Measurements from ENCODE around the gene L3HYPDH.
"Not testable (repeated sequence)": the region's sequence is repeated elsewhere in the genome, so short reads cannot be mapped to it uniquely, and the experiment has no call there.

Gene L3HYPDH

DNA sequence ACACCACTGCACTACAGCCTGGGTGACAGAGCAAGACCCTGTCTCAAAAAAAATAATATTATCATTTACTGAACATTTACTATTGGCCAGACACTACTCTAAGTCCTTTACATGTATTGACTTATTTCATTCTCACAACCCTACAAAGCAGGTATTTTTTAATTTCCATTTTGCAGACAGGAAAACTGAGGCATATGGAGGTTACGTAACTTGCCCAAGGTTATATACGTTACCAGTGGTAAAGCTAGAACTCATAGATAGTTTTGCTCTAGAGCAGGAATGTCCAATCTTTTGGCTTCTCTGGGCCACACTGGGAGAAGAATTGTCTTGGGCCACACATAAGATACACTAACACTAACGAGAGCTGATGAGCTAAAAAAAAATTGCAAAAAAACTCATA is 5.7 kb downstream of the L3HYPDH start:
- DNase-seq (ENCODE audit: low read depth) = no peak

DNA sequence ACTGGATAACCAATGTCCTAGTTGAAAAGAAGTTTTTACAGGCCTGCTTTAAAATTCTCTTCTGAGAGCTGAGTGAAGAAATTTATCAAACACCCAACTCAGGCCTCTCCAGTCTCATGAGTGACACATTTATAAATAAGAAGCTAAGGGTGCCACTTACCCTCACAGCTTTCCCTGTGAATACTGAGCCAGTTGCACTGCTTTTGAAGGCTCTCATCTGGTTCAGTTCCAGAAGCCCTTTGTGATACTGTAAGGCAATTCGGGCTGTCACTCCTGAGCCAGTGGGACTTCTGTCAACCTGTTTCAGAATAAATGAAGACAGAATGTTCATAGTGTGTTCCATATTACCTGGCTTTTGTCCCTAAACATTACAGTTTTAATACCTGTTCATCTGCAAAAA is 8.5 kb downstream of the L3HYPDH start:
- DNase-seq (ENCODE audit: low read depth) = no peak

DNA sequence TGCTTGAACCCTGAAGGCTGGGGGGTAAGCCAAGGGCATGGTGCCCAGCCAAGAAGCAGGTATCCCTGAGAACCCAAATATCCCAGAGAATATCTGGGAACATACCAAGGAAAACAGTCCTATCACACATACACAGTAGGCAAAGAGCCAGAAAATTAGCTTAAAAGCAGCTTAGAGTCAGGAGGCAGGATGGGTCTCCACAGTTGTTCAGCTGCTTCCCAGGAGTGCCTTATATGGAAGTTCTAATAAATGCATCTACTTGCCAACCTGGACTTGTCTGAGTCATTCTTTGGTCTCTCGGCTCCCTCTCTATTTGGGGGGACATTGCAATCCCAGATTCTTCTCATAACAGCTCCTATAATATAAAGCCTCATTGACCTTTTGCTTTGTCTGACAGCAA is 10.0 kb downstream of the L3HYPDH start:
- no peak for DNase-seq (ENCODE audit: low read depth)

DNA sequence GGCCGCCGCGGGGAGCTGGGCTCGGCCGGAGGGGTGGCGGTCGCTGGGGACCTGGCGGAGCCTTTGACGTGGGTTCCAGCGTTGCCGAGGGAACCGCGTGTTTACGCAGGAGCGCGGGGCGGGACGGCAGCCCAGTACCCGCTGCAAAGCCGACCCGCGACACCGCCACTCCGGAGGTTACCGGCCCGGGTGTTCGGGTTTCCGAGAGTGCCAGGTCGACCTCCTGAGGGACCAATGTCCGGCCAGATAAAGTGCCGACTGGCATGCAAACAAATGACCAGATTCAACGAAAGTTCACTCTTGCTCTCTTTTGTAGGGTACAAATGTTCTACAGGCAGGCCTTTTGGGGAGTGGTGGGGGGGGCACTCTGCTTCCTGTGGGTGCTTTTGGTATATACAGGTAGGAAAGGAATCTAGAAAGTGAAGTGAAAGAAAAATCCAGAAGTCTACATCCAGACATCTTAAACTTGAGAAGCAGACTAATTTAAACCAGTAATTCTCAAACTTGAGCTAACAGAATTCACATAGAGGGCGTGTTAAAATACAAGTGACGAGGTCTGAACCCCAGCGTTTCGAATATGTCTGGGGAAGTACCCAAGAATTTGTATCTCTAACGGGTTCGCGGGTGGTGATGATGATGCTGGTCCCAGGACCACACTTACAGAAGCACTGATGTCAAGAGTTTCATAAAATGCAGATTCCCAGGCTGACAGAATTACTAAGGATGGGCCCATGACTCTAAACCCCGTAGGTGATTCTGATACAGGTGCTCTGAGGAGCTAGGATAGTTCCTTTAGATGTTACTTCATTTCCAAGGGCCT is 18.7 kb downstream of the L3HYPDH start, which contains the start of gene GPR135:
Gene GPR135, minus strand, starts transcription at position 65 of the 820 bp plus-strand sequence. CDS start 154 bp downstream, outside the sequence.
- DNase-seq (ENCODE audit: low read depth) = no peak

DNA sequence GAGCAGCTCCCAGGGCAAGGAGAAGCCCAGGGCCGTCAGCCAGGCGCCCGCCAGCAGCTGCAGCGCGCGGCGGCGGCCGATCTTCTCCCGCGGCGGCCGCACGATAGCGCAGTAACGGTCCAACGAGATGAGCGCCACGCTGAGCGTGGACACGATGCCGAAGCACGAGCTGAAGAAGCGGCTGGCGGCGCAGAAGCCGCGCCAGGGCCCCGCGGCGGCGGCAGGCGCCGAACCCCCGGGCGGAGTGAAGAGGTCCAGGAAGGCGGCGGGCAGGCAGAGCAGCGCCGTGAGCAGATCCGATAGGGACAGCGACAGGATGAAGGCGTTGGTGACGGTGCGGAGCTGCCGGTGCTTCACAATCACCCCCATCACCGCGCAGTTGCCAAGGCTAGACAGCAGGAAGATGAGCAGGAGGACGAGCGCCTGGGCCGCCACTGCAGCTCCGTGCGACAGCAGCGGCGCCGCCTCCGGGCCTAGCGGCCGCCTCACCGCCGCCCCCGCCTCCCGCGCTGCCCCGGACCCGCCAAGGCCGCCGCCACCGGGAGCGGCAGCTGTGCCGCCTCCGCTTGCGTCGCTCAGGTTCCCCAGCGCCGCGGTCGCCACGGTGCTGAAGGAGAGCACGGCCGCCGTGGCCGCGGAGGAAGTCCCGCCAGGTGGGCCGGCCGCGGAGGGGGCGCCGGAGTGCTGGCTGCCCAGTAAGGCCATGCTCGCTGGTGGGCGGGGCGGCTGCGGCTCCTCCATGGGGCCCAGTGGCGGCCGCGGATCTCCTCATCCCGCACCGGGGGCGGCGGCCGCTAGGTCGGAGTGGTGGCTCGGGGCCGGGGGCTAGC is 19.5 kb downstream of the L3HYPDH start:
- DNase-seq (ENCODE audit: low read depth) = no peak

DNA sequence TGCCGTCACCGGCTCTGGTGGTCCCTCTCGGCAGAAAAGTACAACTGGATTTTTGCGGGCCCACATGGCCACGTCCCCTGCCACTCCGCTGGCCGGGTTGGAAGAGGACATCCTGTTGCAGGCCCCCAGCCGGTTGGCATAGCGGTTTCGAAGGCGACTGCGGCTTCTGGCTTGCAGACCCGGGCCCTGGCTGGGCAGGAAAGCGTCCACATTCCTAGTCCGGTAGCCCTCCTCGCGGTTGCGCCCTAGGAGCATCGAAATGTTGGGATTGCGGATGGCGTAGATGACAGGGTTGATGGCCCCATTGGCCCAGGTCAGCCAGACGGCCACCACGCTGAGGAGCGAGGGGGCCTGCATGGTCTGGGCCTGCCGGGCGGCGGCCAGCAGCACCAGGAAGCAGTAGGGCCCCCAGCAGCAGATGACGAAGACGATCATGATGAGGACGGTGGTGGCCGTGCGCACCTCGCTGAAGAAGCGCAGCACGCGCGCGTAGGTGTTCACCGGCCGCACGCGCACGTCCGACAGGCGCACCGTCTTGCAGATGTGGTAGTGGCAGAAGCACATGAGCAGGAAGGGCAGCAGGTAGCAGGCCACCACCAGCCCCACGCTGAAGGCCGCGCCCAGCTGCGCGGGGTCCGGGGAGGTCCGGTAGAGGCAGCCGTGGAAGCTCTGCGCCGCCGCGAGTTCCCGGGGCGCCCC is 20.3 kb downstream of the L3HYPDH start:
- DNase-seq (ENCODE audit: low read depth) = no peak

DNA sequence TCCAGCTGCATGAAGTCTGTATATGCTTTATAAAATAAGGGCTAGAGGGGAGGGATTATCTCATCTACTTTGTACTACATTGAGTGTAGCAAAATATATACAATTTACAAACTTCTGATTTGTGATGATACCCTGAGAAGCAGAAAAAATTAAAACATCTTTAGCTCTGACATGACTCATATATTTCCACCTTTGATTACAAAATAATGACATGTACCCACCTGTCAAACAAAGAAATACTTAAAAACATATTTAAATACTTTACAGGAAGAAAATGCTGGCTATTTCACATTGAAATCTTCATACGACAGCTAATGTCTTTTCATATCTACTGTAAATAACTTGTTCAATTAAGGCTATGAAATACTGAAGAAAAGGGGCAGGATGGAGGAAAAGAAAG is 22.3 kb downstream of the L3HYPDH start:
- DNase-seq (ENCODE audit: low read depth) = no peak

DNA sequence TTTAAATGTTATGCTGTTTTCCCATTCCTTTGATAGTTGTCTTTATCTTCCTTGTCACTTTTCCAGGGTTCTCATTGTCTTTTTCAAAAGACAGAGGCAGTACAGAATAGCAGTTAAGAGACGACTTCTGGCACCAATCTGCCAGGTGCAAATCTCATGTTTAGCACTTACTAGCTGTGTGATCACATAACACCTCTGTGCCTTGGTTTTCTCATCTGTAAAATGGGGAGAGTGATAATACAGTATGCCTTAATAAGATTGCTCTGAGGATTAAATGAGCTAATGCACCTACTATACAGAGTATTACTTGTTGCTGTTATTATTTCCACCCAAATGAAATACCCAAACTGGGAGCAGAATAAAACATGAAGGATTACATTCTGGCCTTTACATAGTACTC is 23.8 kb downstream of the L3HYPDH start:
- DNase-seq (ENCODE audit: low read depth) = no peak

DNA sequence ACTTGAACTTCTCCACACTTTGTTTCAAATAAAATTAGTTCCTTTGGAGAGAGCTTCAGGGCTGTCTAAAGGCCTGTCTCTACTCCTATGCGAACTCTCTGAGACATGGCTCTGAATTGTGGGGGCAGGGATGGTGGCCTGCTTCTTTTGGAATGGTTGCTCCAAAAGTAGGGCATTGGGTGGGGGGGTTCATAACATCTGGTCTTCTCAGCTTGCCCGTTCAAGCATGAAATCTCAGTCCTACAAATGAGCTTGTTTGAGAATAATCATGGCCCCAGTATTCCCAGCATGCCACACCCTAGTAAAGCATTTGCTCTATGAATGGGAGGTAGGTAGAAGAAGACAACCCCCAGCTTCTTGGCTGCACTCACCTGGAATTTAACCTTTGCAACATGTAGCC is 25.7 kb downstream of the L3HYPDH start:
- no peak for DNase-seq (ENCODE audit: low read depth)

DNA sequence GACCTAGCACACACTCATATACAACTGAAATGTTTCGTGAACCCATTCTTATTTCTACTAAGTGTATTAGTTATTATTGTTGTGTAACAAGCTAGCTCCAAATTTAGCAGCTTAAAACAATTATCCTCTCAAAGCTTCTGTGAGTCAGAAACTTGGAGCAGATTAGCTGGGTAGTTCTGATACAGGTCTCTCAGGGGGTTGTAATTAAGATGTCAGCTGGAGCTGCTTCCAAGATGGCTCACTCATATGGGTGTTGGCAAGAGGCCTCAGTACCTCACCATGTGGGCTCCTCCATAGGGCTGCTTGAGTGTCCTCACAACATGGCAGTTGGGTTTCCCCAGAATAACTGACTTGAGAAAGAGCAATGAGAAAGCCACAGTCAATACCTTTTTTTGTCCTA is 28.8 kb downstream of the L3HYPDH start:
- DNase-seq (ENCODE audit: low read depth) = peak; percentile 71

DNA sequence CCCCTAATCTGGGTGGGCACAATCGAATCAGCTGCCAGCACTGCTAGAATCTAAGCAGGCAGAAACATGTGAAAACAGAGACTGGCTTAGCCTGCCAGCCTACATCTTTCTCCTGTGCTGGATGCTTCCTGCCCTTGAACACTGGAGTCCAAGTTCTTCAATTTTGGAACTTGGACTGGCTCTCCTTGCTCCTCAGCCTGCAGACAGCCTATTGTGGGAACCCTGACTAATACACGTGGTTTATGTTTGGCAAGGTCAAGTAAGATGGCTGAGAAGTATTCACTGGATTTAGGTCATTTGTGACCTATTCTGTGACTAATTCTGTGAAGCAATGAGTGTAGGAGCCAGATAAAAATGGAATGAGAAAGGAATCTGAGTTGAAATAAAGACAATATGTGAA is 30.1 kb downstream of the L3HYPDH start:
- DNase-seq (ENCODE audit: low read depth) = peak; percentile 96

DNA sequence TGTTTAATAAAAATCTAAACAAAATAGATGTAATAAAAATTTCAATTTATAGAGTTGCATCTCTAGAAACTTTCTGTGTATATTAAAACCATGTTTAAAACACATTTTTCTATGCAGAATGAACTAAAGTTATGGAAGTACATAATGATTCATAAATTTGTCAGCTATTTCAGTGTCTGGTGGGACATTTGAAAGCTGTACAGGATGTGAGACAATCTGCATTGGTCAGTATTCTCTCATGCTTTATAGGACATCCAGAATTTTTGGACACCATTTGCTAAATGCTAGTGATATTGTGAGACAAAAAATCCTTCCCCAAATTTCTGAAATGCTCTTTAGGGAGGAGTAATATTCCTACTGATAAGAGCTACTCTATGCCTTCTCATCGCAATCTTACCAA is 32.4 kb downstream of the L3HYPDH start:
- no peak for DNase-seq (ENCODE audit: low read depth)

DNA sequence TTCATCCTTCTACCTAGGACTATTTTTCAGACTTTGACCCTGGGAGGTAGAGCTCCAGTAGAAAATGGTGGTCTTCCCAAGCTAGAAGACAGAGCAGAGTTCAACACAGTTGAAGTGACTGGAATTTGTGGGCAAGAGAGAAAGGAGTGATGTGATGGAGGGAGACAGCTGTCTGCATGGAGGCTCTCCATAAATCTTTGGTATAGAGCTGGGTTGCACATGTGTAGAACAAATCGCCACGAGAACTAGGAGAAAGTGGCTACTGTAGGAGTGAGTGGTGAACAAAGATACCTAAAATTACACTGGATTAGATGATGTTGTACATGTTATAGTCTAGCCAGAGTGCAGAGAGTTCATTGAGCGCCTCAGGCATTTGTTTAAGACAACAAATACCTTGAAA is 33.5 kb downstream of the L3HYPDH start:
- no peak for DNase-seq (ENCODE audit: low read depth)

DNA sequence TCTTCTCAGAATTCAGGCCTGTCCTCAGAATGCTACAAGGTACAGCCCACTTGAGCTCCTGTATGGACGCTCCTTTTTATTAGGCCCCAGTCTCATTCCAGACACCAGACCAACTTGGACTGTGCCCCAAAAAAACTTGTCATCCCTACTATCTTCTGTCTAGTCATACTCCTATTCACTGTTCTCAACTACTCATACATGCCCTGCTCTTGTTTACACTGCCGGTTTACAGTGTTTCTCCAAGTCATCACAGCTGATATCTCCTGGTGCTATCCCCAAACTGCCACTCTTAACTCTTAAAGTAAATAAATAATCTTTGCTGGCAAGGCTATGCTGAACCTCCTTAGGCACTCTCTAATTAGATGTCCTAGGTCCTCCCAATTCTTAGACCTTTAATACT is 35.5 kb downstream of the L3HYPDH start:
- DNase-seq (ENCODE audit: low read depth) = not testable (repeated sequence)

DNA sequence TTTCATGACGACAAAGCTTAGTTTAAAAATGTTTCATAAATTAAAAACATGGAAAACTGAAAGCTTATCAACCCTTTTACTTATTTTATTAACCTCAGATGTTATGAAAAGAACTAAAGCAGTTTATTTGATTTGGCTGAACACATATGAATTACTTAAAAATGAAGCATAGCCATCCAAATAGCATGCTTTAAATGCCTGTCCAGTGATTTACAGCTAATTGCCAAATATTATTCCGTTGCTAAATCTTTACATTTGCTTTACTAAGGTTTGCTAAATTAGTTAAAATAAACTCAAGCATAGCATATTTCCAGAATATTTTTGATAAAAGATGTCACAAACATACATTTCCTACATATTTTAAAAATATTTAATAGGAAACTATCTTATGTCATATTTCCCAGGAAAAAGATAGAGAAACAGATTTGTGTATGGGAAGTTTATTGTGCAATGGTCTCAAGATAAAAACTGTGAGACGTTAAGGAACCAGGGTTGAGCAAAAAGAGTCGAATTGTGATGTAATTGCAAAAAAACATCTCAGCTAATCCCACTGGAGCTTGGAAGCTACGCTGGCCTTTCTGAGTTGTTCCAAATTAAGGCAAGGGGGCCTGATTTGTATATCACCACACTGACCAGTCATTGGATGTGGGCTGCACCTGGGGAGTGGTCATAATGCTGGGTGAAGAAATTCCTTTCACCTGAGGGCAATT is 44.8 kb downstream of the L3HYPDH start:
- no peak for DNase-seq (ENCODE audit: low read depth)

DNA sequence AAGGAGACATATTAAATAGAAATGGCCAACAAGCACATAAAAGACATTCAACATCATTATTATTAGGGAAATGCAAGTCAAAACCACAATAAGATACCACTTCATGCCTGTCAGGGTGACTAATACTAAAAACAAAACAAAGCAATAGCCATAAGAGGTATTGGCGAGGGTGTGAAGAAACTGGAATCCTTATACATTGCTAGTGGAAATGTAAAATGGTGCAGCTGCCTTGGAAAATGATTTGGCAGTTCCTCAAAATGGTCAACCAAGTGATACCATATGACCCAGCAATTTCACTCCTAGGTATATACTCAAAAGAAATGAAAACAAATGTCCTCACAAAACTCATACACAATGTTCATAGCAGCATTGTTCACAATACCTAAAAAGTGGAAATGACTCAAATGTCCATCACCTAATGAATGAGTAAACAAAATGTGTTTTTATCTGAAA is 46.0 kb downstream of the L3HYPDH start:
- no peak for DNase-seq (ENCODE audit: low read depth)

DNA sequence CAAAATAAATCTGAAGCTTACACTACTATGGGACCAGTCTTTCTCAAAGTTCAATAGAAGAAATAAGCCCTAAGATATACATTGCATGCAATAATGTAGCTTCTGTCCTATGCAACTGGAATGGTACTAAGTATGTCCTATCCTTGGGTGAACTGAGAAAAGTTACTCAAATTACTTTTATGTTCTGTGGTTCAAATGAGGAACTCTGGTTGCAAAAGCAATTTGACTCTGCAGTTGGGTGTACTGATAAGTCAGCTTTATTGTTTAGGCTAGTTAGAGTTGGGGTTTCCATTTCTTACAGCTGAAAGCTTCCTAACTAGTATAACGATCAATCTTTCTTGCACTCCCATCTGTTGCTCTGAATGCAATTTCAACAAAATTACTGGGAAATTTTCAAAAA is 48.2 kb downstream of the L3HYPDH start:
- no peak for DNase-seq (ENCODE audit: low read depth)

DNA sequence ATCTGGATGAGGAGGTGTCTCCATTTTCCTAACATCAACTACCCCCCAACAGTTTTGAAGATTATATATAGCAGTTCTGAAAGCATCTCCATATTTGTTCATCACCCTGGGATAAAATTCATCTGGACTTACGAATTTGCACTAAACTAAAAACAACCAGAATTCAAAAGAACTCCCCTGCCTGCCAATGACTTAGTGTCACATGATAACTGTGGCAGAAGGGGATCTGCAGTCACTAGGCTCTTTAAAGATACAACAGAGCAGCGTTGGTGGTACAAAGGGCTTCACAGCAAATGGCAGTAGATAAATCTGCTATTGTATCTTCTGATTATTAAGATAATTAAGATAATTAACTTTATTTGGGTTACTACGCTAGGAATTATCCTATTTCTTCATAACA is 49.1 kb downstream of the L3HYPDH start:
- DNase-seq (ENCODE audit: low read depth) = no peak

DNA sequence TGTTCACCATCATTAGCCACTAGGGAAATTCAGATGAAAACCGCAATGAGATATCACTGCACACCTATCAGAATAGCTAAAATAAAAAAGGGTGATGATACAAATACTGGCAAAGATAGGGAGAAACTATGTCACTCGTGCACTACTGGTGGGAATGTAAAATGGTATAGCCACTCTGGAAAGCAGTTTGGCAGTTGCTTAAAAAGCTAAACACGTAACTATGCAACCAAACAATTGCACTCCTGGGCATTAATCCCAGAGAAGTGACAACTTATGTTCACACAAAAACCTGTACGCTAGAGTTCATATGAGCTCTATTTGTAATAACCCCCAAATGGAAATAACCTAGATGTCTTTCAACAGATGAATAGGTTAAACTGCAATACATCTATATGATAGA is 54.4 kb downstream of the L3HYPDH start:
- DNase-seq (ENCODE audit: low read depth) = no peak

DNA sequence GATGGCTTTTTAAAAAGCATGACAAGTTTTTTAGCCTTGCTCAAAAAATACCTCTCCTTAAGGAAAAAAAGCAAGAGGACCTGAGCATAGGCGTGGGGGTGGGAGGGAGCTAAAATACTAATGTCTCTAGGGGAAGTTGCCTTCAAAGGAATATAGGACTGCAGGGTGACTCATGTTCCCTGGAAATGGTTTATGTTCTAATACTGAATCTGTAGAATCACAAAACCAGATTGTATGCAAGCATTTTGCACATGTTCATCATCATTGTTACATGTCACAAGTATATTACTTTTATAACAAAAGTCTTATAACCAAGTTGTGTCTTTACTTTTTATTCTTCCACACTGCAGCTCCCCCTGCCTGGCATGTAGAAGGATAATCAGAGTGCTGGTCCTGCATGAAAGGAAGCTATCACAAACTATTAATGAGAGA is 55.6 kb downstream of the L3HYPDH start:
- no peak for DNase-seq (ENCODE audit: low read depth)

DNA sequence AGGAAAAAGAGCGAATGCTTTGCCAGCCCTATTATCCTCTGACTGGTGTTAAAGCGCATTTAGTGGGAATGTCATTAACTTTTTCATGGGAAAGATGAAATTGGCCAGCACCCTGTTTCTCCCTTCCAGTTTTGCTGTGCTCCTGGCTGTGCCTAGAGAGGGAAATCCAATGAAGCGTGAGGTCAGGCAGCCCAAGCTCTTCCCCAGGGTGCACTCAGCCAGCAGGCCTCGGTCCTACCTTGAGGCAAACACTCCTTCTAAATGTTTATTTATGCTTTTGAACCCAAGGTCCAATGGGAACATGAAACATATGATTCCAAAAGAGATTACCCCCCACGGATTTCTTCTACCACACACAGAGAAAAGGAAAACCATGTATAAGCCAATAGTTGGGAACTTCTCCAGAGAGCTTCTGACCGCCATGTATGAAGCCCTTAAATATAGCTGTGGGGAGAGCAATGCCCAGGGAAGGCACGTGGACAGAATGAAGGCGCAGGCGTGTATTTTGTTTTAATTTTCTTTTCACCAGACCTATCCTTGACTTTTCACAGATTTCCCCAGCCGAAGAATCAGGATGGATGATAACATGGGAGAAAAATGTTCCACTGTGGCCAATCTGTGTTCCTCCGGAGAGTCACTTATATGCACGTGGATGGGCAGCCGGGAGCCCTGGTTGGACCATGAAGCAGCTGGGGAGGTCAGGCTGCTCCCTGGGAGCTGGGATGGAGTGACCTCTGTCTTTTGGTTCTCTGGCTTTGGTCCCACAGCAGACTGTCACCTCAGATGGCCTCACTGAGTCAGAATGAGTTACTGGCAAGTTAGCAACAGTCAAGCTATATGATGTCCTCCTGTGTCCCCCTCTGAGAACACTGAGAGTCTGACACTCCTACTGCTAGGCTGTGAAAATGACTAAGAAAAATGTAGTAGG is 56.3 kb downstream of the L3HYPDH start:
- no peak for DNase-seq (ENCODE audit: low read depth)
